ENCODE results near the gene CNBP. TPM values are rescaled to one million over a fixed set of nuclear protein-coding genes. Genes with fewer than 3 reads are reported as not detected.

The CNBP gene
- total and polyA plus RNA-seq, 2 of the 13 experiments (the other 11 are each of a cell fraction or from before 2014, with no cell fraction given): 282 to 354 TPM

DNA sequence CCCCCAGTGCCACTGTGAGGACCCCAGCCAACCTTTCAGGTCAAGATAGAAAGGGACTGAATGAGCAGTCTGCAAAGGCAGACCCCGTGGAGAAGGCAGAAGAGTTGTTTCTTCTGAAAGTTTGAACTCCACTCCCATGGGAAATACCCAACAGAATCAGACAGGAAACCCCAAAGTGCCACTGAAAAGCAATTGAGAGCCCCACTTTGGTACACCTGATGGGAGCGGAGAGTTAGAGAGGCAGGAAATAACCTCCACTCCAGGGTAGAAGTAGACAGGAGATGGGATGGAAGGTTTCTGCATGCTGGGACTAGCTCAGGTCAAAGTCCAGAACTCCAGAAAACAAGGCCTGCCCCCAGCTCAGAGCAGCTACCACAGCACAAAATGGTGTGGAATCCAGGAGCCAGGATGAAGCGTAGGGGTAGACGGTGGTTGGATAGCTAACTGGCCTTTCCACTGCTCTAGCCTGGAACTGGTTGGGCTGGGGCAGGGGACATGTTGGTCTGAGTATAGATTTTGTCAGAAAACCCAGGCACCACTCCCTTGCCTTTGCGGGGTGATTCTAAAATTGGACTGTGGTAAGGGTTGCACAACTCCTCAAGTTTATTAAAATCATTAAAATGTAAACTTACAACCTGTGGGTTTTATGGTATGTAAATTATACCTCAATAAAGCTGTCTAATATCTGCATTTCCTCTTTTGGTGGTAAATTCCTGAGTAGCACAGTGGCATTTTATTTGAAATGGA, 60.2 kb downstream of the CNBP start (continued):
- TF ChIP-seq, protein P1, sequence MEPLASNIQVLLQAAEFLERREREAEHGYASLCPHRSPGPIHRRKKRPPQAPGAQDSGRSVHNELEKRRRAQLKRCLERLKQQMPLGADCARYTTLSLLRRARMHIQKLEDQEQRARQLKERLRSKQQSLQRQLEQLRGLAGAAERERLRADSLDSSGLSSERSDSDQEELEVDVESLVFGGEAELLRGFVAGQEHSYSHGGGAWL (CRISPR knock-in tag; IDR thresholded peaks at IDR 0.05): no peak
- TF ChIP-seq XRCC5 (optimal IDR thresholded peaks at IDR 0.05; ENCODE audit: low read length) (peak; percentile 81), ZNF501 (CRISPR knock-in tag; IDR thresholded peaks at IDR 0.05) (0 out of 2 replicates have a peak, but pooled peaks have one; percentile 12), ZBTB1 (CRISPR knock-in tag; IDR thresholded peaks at IDR 0.05; ENCODE audit: borderline replicate concordance) (no peak), ZNF12 (CRISPR knock-in tag; IDR thresholded peaks at IDR 0.05) (no peak), ZNF207 (IDR thresholded peaks at IDR 0.05; ENCODE audit: borderline replicate concordance) (no peak), ARNT2 (CRISPR knock-in tag; IDR thresholded peaks at IDR 0.05; ENCODE audit: low read depth) (no peak)
- TF ChIP-seq, protein P2, sequence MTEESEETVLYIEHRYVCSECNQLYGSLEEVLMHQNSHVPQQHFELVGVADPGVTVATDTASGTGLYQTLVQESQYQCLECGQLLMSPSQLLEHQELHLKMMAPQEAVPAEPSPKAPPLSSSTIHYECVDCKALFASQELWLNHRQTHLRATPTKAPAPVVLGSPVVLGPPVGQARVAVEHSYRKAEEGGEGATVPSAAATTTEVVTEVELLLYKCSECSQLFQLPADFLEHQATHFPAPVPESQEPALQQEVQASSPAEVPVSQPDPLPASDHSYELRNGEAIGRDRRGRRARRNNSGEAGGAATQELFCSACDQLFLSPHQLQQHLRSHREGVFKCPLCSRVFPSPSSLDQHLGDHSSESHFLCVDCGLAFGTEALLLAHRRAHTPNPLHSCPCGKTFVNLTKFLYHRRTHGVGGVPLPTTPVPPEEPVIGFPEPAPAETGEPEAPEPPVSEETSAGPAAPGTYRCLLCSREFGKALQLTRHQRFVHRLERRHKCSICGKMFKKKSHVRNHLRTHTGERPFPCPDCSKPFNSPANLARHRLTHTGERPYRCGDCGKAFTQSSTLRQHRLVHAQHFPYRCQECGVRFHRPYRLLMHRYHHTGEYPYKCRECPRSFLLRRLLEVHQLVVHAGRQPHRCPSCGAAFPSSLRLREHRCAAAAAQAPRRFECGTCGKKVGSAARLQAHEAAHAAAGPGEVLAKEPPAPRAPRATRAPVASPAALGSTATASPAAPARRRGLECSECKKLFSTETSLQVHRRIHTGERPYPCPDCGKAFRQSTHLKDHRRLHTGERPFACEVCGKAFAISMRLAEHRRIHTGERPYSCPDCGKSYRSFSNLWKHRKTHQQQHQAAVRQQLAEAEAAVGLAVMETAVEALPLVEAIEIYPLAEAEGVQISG (CRISPR knock-in tag; IDR thresholded peaks at IDR 0.05): peak; percentile 48
- TF ChIP-seq, protein P3, sequence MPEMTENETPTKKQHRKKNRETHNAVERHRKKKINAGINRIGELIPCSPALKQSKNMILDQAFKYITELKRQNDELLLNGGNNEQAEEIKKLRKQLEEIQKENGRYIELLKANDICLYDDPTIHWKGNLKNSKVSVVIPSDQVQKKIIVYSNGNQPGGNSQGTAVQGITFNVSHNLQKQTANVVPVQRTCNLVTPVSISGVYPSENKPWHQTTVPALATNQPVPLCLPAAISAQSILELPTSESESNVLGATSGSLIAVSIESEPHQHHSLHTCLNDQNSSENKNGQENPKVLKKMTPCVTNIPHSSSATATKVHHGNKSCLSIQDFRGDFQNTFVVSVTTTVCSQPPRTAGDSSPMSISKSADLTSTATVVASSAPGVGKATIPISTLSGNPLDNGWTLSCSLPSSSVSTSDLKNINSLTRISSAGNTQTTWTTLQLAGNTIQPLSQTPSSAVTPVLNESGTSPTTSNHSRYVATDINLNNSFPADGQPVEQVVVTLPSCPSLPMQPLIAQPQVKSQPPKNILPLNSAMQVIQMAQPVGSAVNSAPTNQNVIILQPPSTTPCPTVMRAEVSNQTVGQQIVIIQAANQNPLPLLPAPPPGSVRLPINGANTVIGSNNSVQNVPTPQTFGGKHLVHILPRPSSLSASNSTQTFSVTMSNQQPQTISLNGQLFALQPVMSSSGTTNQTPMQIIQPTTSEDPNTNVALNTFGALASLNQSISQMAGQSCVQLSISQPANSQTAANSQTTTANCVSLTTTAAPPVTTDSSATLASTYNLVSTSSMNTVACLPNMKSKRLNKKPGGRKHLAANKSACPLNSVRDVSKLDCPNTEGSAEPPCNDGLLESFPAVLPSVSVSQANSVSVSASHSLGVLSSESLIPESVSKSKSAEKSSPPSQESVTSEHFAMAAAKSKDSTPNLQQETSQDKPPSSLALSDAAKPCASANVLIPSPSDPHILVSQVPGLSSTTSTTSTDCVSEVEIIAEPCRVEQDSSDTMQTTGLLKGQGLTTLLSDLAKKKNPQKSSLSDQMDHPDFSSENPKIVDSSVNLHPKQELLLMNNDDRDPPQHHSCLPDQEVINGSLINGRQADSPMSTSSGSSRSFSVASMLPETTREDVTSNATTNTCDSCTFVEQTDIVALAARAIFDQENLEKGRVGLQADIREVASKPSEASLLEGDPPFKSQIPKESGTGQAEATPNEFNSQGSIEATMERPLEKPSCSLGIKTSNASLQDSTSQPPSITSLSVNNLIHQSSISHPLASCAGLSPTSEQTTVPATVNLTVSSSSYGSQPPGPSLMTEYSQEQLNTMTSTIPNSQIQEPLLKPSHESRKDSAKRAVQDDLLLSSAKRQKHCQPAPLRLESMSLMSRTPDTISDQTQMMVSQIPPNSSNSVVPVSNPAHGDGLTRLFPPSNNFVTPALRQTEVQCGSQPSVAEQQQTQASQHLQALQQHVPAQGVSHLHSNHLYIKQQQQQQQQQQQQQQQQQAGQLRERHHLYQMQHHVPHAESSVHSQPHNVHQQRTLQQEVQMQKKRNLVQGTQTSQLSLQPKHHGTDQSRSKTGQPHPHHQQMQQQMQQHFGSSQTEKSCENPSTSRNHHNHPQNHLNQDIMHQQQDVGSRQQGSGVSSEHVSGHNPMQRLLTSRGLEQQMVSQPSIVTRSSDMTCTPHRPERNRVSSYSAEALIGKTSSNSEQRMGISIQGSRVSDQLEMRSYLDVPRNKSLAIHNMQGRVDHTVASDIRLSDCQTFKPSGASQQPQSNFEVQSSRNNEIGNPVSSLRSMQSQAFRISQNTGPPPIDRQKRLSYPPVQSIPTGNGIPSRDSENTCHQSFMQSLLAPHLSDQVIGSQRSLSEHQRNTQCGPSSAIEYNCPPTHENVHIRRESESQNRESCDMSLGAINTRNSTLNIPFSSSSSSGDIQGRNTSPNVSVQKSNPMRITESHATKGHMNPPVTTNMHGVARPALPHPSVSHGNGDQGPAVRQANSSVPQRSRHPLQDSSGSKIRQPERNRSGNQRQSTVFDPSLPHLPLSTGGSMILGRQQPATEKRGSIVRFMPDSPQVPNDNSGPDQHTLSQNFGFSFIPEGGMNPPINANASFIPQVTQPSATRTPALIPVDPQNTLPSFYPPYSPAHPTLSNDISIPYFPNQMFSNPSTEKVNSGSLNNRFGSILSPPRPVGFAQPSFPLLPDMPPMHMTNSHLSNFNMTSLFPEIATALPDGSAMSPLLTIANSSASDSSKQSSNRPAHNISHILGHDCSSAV (CRISPR knock-in tag; IDR thresholded peaks at IDR 0.05; ENCODE audit: borderline replicate concordance): no peak
- TF ChIP-seq, protein P4, sequence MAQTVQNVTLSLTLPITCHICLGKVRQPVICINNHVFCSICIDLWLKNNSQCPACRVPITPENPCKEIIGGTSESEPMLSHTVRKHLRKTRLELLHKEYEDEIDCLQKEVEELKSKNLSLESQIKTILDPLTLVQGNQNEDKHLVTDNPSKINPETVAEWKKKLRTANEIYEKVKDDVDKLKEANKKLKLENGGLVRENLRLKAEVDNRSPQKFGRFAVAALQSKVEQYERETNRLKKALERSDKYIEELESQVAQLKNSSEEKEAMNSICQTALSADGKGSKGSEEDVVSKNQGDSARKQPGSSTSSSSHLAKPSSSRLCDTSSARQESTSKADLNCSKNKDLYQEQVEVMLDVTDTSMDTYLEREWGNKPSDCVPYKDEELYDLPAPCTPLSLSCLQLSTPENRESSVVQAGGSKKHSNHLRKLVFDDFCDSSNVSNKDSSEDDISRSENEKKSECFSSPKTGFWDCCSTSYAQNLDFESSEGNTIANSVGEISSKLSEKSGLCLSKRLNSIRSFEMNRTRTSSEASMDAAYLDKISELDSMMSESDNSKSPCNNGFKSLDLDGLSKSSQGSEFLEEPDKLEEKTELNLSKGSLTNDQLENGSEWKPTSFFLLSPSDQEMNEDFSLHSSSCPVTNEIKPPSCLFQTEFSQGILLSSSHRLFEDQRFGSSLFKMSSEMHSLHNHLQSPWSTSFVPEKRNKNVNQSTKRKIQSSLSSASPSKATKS (CRISPR knock-in tag; IDR thresholded peaks at IDR 0.05): no peak
- TF ChIP-seq, protein P5, sequence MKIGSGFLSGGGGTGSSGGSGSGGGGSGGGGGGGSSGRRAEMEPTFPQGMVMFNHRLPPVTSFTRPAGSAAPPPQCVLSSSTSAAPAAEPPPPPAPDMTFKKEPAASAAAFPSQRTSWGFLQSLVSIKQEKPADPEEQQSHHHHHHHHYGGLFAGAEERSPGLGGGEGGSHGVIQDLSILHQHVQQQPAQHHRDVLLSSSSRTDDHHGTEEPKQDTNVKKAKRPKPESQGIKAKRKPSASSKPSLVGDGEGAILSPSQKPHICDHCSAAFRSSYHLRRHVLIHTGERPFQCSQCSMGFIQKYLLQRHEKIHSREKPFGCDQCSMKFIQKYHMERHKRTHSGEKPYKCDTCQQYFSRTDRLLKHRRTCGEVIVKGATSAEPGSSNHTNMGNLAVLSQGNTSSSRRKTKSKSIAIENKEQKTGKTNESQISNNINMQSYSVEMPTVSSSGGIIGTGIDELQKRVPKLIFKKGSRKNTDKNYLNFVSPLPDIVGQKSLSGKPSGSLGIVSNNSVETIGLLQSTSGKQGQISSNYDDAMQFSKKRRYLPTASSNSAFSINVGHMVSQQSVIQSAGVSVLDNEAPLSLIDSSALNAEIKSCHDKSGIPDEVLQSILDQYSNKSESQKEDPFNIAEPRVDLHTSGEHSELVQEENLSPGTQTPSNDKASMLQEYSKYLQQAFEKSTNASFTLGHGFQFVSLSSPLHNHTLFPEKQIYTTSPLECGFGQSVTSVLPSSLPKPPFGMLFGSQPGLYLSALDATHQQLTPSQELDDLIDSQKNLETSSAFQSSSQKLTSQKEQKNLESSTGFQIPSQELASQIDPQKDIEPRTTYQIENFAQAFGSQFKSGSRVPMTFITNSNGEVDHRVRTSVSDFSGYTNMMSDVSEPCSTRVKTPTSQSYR (CRISPR knock-in tag; IDR thresholded peaks at IDR 0.05; ENCODE audit: borderline replicate concordance): no peak

All from HepG2 (cell line).